HEK293 (cell line): Measurements from ENCODE around the gene COL18A1.

ENCODE experiments used
- CTCF ChIA-PET: fragments of 350-600 bp; formaldehyde crosslinking; extraction: SDS; loops from one replicate; lab custom pipeline; 2021; ENCODE audit warnings: antibody characterized with exemption; lab: Yijun Ruan, JAX
- POLR2A ChIA-PET: fragments of 300-600 bp; formaldehyde crosslinking; extraction: SDS; loops from one replicate; lab custom pipeline; 2020; ENCODE audit warnings: antibody characterized with exemption, inconsistent platforms; lab: Yijun Ruan, JAX
- H3K27ac ChIP-seq: fragments of 200-500 bp; sonication (Bioruptor generic); 2 replicates; pipeline ENCODE4 v1.5.1; 2014; ENCODE audit warnings: low read depth, low read length, control low read depth, inconsistent platforms; ENCODE audit errors: extremely low read depth
- H3K36me3 ChIP-seq, 2 experiments: fragments of 200-500 bp in 1 of 2; sonication (Bioruptor generic) in 1 of 2; 1 replicate in 1 of 2; 2 replicates in 1 of 2; pipeline ENCODE4 v1.5.1; 2014 to 2017; ENCODE audit warnings: inconsistent platforms in 2 of 2, low read length in 2 of 2; ENCODE audit not compliant: control insufficient read depth in 2 of 2, insufficient read depth in 1 of 2
- H3K4me1 ChIP-seq: fragments of 200-500 bp; sonication (Bioruptor generic); 2 replicates; pipeline ENCODE4 v1.5.1; 2014; ENCODE audit warnings: mild to moderate bottlenecking, low read length, inconsistent platforms; ENCODE audit not compliant: control insufficient read depth, insufficient read depth
- H3K4me3 ChIP-seq: 2 replicates; pipeline ENCODE4 v1.5.1; 2011; ENCODE audit warnings: low read depth, mild to moderate bottlenecking, control low read depth, low read length, moderate library complexity
- H3K9me3 ChIP-seq: fragments of 200-500 bp; sonication (Bioruptor generic); 2 replicates; pipeline ENCODE4 v1.5.1; 2014; ENCODE audit warnings: low read depth, low read length, inconsistent platforms; ENCODE audit not compliant: control insufficient read depth, insufficient read depth
- GLIS1 ChIP-seq: fragments of 450-650 bp; formaldehyde crosslinking; IDR thresholded peaks from 2 replicates; pipeline ENCODE4 v1.5.1; 2016; ENCODE audit warnings: missing biosample characterization, missing genetic modification characterization
- KLF1 ChIP-seq: fragments of 450-650 bp; formaldehyde crosslinking; IDR thresholded peaks from 2 replicates; pipeline ENCODE4 v1.5.1; 2016; ENCODE audit warnings: missing biosample characterization, missing genetic modification characterization
- SP3 ChIP-seq: fragments of 450-650 bp; formaldehyde crosslinking; IDR thresholded peaks from 2 replicates; pipeline ENCODE4 v1.5.1; 2016; ENCODE audit warnings: missing biosample characterization, missing genetic modification characterization
- SP7 ChIP-seq: fragments of 450-650 bp; formaldehyde crosslinking; IDR thresholded peaks from 2 replicates; pipeline ENCODE4 v1.5.1; 2016; ENCODE audit warnings: missing biosample characterization, missing genetic modification characterization
- ZIC2 ChIP-seq: fragments of 450-650 bp; formaldehyde crosslinking; IDR thresholded peaks from 2 replicates; pipeline ENCODE4 v1.5.1; 2016; ENCODE audit warnings: missing biosample characterization, missing genetic modification characterization
- ZNF132 ChIP-seq: fragments of 450-650 bp; formaldehyde crosslinking; IDR thresholded peaks from 2 replicates; pipeline ENCODE4 v1.5.1; 2017; ENCODE audit warnings: missing biosample characterization, missing genetic modification characterization, borderline replicate concordance
- ZNF248 ChIP-seq: fragments of 450-650 bp; formaldehyde crosslinking; IDR thresholded peaks from 2 replicates; pipeline ENCODE4 v1.5.1; 2017; ENCODE audit warnings: missing biosample characterization, missing genetic modification characterization
- ZNF324 ChIP-seq: fragments of 450-650 bp; formaldehyde crosslinking; IDR thresholded peaks from 2 replicates; pipeline ENCODE4 v1.5.1; 2016; ENCODE audit warnings: missing biosample characterization, missing genetic modification characterization
- ZNF341 ChIP-seq: fragments of 450-650 bp; formaldehyde crosslinking; IDR thresholded peaks from 2 replicates; pipeline ENCODE4; 2016; ENCODE audit warnings: low read depth, missing biosample characterization, missing genetic modification characterization
- ZNF621 ChIP-seq: fragments of 450-650 bp; formaldehyde crosslinking; IDR thresholded peaks from 2 replicates; pipeline ENCODE4 v1.5.1; 2017; ENCODE audit warnings: missing biosample characterization, missing genetic modification characterization
- ZNF658 ChIP-seq: fragments of 450-650 bp; formaldehyde crosslinking; IDR thresholded peaks from 2 replicates; pipeline ENCODE4; 2016; ENCODE audit warnings: missing biosample characterization, missing genetic modification characterization
- TF ChIP-seq, protein P1 (sequence below): fragments of 450-650 bp; IDR thresholded peaks from 2 replicates; pipeline ENCODE4 v1.5.1; 2018; ENCODE audit warnings: missing biosample characterization, mild to moderate bottlenecking, missing genetic modification characterization
- TF ChIP-seq, protein P2 (sequence below): fragments of 450-650 bp; formaldehyde crosslinking; conservative IDR thresholded peaks from 2 replicates; pipeline ENCODE4 v1.5.1; 2016; ENCODE audit warnings: low read depth, missing biosample characterization, missing genetic modification characterization
- TF ChIP-seq, protein P3 (sequence below): fragments of 450-650 bp; formaldehyde crosslinking; IDR thresholded peaks from 2 replicates; pipeline ENCODE4 v1.5.1; 2016; ENCODE audit warnings: missing biosample characterization, missing genetic modification characterization
- TF ChIP-seq, protein P4 (sequence below): fragments of 450-650 bp; formaldehyde crosslinking; IDR thresholded peaks from 2 replicates; pipeline ENCODE4 v1.5.1; 2016; ENCODE audit warnings: missing biosample characterization, missing genetic modification characterization
- TF ChIP-seq, protein P5 (sequence below): fragments of 450-650 bp; formaldehyde crosslinking; IDR thresholded peaks from 2 replicates; pipeline ENCODE4 v1.5.1; 2017; ENCODE audit warnings: missing biosample characterization, missing genetic modification characterization

COL18A1 gene

DNA sequence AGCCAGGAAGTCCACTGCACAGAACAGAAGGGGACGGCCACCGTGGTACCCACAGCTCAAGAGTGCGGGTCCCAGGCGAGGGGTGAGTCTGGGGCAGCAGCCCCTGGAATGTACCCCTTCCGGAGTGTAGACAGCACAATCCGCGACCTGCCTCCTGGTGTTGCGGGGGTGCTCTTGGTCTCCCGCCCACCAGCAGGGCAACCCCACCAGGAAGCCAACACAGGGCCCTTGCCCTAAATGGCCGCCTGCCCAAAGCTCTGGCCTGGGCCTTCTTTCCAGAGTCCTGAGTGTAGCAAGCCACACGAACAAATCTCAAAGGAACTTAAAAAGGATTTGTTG is 138.4 kb downstream of the COL18A1 start (continued):
- TF ChIP-seq, protein P1, sequence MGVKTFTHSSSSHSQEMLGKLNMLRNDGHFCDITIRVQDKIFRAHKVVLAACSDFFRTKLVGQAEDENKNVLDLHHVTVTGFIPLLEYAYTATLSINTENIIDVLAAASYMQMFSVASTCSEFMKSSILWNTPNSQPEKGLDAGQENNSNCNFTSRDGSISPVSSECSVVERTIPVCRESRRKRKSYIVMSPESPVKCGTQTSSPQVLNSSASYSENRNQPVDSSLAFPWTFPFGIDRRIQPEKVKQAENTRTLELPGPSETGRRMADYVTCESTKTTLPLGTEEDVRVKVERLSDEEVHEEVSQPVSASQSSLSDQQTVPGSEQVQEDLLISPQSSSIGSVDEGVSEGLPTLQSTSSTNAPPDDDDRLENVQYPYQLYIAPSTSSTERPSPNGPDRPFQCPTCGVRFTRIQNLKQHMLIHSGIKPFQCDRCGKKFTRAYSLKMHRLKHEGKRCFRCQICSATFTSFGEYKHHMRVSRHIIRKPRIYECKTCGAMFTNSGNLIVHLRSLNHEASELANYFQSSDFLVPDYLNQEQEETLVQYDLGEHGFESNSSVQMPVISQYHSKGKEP (tag by site-specific recombination) = no peak
- no peak for TF ChIP-seq SP7
- no peak for TF ChIP-seq ZNF248 (tag by site-specific recombination)
- TF ChIP-seq, all 188 proteins: peak for 2

DNA sequence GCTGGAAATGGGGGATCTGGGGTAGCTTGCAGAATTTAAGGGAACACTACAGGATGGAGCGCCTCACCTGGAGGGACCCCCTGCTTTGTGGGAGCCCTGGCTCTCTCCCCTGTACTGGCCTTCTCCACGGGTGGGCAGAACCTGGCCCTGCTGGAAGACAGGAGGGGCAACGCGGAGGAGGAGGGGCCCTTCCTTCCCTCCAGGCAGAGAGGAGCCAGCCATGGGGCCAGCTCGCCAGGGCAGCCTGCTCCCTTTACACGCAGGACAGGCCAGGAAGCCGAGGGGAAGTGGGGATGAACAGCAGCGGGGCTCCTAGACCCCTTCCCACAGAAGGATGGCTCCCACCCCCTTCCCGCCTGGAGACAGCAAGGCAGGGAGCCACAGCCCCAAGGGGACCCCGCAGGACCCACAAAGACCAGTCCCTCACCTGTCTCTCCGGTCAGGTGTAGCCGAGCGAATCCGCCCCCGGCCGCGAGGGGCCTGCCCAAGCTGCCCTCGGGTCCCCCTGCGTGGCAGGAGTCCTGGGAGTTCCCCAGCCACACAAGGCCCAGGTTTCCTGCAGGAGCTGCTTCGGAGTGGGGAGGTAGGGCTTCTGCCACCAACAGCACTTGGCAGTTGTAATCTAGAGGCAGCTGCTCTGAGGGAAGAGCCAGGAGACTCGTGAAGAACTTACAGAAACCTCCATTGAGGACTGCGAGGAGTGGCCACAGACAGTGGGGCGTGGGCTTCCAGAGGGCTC is 138.9 kb downstream of the COL18A1 start:
- 0 out of 2 replicates have a peak, but pooled peaks cover 2% of the 10 kb centered on the region for H3K4me1 ChIP-seq
- H3K27ac ChIP-seq = no peak overlapping the region
- CTCF ChIA-PET = no interaction called here
- no peak overlapping the region for H3K4me3 ChIP-seq
- peaks cover 0 to 7% of the 10 kb centered on the region in 2 experiments; a peak in 1 of 3 replicates for H3K36me3 ChIP-seq
- TF ChIP-seq ZIC2 (tag by site-specific recombination) (peak; percentile 53), ZNF132 (tag by site-specific recombination) (no peak), KLF1 (tag by site-specific recombination) (0 out of 2 replicates have a peak, but pooled peaks have one; percentile 44), GLIS1 (tag by site-specific recombination) (peak; percentile 43; the same call in 1 of the 2 replicates), ZNF341 (peak; percentile 90), ZNF658 (no peak)
- H3K9me3 ChIP-seq = no peaks in the 10 kb centered on the region
- POLR2A ChIA-PET = interaction anchor here (1.3 to 1.4 kb wide), 2 partner anchors 12 to 13 kb away, joined by 3 read pairs; no protein-coding TSS in a partner anchor

DNA sequence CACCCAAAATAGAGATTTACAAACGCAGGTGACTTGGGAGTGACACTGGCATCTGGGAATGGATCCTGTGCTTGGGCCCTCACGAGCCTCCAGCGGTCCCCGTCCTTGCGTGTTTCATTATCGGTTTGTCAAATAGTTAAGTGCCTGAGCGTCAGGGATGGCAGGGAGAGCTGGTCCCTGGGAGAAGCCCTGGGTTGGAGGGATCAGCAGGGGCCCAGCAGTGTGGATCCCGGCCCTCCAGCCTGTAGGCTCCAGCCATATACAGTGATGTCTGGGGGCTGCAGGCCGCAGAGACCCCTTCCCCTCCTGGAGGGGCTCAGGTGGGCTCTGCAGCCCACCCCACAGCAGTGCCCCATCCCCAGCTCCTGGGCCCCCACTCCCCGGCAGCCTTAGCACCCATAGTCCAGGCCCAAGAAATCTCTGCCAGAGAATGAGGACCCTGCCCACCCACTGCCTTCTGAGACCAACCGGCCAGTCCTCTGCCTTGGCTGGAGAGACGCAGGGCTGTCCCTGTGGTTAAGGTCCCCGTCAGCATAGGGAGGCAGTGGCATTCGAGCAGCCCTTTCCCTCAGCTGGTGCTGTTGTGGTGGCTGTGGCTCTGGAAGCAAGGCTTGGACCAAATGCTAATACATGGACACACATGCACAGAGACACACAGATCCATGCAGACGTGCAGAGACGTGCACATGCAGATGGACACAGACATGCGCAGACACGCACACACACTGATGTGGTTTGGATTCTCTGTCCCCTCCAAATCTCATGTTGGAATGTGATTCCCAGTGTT is 139.7 kb downstream of the COL18A1 start:
- Histone ChIP-seq H3K9me3 (no peaks in the 10 kb centered on the region), H3K27ac (no peak overlapping the region), H3K36me3 (peaks cover 0 to 4% of the 10 kb centered on the region in 2 experiments; a peak in 1 of 3 replicates), H3K4me3 (no peak overlapping the region), H3K4me1 (0 out of 2 replicates have a peak, but pooled peaks cover 2% of the 10 kb centered on the region)
- POLR2A ChIA-PET = interaction anchor here (1.3 kb wide), 1 partner anchor 12 kb away, joined by 3 read pairs; no protein-coding TSS in a partner anchor
- CTCF ChIA-PET = no interaction called here
- TF ChIP-seq, protein P2, sequence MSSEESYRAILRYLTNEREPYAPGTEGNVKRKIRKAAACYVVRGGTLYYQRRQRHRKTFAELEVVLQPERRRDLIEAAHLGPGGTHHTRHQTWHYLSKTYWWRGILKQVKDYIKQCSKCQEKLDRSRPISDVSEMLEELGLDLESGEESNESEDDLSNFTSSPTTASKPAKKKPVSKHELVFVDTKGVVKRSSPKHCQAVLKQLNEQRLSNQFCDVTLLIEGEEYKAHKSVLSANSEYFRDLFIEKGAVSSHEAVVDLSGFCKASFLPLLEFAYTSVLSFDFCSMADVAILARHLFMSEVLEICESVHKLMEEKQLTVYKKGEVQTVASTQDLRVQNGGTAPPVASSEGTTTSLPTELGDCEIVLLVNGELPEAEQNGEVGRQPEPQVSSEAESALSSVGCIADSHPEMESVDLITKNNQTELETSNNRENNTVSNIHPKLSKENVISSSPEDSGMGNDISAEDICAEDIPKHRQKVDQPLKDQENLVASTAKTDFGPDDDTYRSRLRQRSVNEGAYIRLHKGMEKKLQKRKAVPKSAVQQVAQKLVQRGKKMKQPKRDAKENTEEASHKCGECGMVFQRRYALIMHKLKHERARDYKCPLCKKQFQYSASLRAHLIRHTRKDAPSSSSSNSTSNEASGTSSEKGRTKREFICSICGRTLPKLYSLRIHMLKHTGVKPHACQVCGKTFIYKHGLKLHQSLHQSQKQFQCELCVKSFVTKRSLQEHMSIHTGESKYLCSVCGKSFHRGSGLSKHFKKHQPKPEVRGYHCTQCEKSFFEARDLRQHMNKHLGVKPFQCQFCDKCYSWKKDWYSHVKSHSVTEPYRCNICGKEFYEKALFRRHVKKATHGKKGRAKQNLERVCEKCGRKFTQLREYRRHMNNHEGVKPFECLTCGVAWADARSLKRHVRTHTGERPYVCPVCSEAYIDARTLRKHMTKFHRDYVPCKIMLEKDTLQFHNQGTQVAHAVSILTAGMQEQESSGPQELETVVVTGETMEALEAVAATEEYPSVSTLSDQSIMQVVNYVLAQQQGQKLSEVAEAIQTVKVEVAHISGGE (tag by site-specific recombination) = no peak
- TF ChIP-seq, protein P3, sequence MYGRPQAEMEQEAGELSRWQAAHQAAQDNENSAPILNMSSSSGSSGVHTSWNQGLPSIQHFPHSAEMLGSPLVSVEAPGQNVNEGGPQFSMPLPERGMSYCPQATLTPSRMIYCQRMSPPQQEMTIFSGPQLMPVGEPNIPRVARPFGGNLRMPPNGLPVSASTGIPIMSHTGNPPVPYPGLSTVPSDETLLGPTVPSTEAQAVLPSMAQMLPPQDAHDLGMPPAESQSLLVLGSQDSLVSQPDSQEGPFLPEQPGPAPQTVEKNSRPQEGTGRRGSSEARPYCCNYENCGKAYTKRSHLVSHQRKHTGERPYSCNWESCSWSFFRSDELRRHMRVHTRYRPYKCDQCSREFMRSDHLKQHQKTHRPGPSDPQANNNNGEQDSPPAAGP = no peak
- TF ChIP-seq, protein P4, sequence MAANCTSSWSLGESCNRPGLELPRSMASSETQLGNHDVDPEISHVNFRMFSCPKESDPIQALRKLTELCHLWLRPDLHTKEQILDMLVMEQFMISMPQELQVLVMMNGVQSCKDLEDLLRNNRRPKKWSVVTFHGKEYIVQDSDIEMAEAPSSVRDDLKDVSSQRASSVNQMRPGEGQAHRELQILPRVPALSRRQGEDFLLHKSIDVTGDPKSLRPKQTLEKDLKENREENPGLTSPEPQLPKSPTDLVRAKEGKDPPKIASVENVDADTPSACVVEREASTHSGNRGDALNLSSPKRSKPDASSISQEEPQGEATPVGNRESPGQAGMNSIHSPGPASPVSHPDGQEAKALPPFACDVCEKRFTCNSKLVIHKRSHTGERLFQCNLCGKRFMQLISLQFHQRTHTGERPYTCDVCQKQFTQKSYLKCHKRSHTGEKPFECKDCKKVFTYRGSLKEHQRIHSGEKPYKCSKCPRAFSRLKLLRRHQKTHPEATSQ (tag by site-specific recombination) = no peak
- TF ChIP-seq ZNF324 (tag by site-specific recombination) (no peak), ZNF621 (tag by site-specific recombination) (no peak), SP3 (tag by site-specific recombination) (no peak)
- TF ChIP-seq, protein P5, sequence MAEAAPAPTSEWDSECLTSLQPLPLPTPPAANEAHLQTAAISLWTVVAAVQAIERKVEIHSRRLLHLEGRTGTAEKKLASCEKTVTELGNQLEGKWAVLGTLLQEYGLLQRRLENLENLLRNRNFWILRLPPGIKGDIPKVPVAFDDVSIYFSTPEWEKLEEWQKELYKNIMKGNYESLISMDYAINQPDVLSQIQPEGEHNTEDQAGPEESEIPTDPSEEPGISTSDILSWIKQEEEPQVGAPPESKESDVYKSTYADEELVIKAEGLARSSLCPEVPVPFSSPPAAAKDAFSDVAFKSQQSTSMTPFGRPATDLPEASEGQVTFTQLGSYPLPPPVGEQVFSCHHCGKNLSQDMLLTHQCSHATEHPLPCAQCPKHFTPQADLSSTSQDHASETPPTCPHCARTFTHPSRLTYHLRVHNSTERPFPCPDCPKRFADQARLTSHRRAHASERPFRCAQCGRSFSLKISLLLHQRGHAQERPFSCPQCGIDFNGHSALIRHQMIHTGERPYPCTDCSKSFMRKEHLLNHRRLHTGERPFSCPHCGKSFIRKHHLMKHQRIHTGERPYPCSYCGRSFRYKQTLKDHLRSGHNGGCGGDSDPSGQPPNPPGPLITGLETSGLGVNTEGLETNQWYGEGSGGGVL (tag by site-specific recombination) = no peak
